Fibroblast of peridontal ligament (primary cell): ENCODE data around the gene USHBP1.

Experiments
- DNase-seq: peaks from one replicate; pipeline ENCODE4 v3.0.0-alpha.2; 2010; ENCODE audit errors: extremely low read depth

USHBP1 gene

GRCh38 chr19:17210296-17210695, 54.2 kb downstream of the USHBP1 start:
- peak; percentile 8 for DNase-seq

- no peak for DNase-seq
Observed at GRCh38 chr19:17209126-17210036, 55.2 kb downstream of the USHBP1 start.

- no peak for DNase-seq
Observed at GRCh38 chr19:17206736-17207581, 57.6 kb downstream of the USHBP1 start.

- peak; percentile 41 for DNase-seq
Observed at GRCh38 chr19:17205237-17206140, 59.1 kb downstream of the USHBP1 start.

- DNase-seq = no peak
Observed at GRCh38 chr19:17202713-17203112, 61.8 kb downstream of the USHBP1 start.

GRCh38 chr19:17202249-17202648, 62.3 kb downstream of the USHBP1 start:
- DNase-seq = no peak

GRCh38 chr19:17200408-17201079, 64.0 kb downstream of the USHBP1 start:
- DNase-seq = no peak
